Measurements from ENCODE around the gene FGF8.
A peak's percentile ranks its signal among the peaks of the same experiment; 100 is the strongest.

- TF ChIP-seq CTCF (IDR thresholded peaks at IDR 0.05) (no peak), POLR2A (IDR thresholded peaks at IDR 0.05) (peak in 3 of 4 donors; percentile 51 to 55 (median 55)), EP300 (IDR thresholded peaks at IDR 0.05) (no peak), POLR2AphosphoS5 (IDR thresholded peaks at IDR 0.05) (peak; percentile 69 to 75)
These were observed 41.6 kb upstream of the FGF8 start for GRCh38 chr10:101817337-101818118.
